Activated naive CD8-positive, alpha-beta T cell treated with anti-CD3 and anti-CD28 coated beads for 36 hours (primary cell): ENCODE data around the gene C15orf61. TPM values are rescaled to one million over a fixed set of nuclear protein-coding genes. Genes with fewer than 3 reads are reported as not detected.
A peak's percentile ranks its signal among the peaks of the same experiment; 100 is the strongest.

Source experiments
- DNase-seq: peaks from one replicate; pipeline ENCODE4 v3.0.0; 2021
- H3K27ac Mint-ChIP-seq: one replicate; pipeline ENCODE4 v1.8.0; 2022; ENCODE audit warnings: mild to moderate bottlenecking, moderate library complexity, mixed read lengths
- H3K27me3 Mint-ChIP-seq: one replicate; pipeline ENCODE4 v1.8.0; 2022; ENCODE audit warnings: mild to moderate bottlenecking, mixed read lengths
- H3K36me3 Mint-ChIP-seq: one replicate; pipeline ENCODE4 v1.8.0; 2021; ENCODE audit warnings: mild to moderate bottlenecking, mixed read lengths
- H3K4me1 Mint-ChIP-seq: one replicate; pipeline ENCODE4 v1.8.0; 2021; ENCODE audit warnings: mixed read lengths
- H3K4me3 Mint-ChIP-seq: one replicate; pipeline ENCODE4 v1.8.0; 2022; ENCODE audit warnings: mild to moderate bottlenecking, moderate library complexity, mixed read lengths
- H3K9me3 Mint-ChIP-seq: one replicate; pipeline ENCODE4 v1.8.0; 2022; ENCODE audit warnings: mixed read lengths
- total RNA-seq, 2 experiments: library from RNA; stranded (reverse); gene quantifications; one replicate each; pipeline ENCODE4 v1.2.3, GENCODE V29; 2021

Gene C15orf61
- 1 to 10 TPM; 5.2 to 6.7 TPM for total RNA-seq

DNA sequence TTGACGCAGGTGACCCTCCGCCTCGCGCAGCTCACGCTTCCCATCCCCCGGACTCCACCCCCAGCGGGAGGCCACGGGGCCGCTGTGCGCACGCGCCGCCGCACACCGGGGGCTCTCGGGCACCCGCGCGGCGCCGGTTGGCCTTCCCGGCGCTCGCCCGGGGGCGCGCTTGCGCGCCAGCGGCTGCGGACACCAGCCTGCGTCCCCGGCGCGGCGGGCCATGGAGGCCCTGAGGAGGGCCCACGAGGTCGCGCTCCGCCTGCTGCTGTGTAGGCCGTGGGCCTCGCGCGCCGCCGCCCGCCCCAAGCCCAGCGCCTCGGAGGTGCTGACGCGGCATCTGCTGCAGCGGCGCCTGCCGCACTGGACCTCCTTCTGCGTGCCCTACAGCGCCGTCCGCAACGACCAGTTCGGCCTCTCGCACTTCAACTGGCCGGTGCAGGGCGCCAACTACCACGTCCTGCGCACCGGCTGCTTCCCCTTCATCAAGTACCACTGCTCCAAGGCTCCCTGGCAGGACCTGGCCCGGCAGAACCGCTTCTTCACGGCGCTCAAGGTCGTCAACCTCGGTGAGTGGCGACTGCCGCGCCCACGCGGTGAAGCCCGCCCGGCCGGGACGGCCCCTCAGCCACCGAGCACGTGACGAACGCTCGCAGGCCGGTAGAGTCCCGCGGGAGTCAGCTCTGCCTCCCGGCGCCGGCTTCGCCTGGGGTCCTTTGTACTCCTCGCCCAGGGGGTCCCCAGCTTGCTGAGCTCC, at the start of gene C15orf61:
TSS of gene C15orf61 (plus strand) at position 103 of the 754 bp plus-strand sequence. CDS start at position 221, 118 bp downstream.
- peak; percentile 92 for DNase-seq
- H3K4me3 Mint-ChIP-seq = peak within 1 kb of the TSS; percentile 85
- no peaks in the 10 kb centered on the region for H3K9me3 Mint-ChIP-seq
- H3K27me3 Mint-ChIP-seq = no peaks in the 10 kb centered on the region
- H3K27ac Mint-ChIP-seq = peak within 1 kb of the TSS; percentile 93
- peaks cover 8% of the 10 kb centered on the region for H3K36me3 Mint-ChIP-seq
- peaks cover 19% of the 10 kb centered on the region for H3K4me1 Mint-ChIP-seq

DNA sequence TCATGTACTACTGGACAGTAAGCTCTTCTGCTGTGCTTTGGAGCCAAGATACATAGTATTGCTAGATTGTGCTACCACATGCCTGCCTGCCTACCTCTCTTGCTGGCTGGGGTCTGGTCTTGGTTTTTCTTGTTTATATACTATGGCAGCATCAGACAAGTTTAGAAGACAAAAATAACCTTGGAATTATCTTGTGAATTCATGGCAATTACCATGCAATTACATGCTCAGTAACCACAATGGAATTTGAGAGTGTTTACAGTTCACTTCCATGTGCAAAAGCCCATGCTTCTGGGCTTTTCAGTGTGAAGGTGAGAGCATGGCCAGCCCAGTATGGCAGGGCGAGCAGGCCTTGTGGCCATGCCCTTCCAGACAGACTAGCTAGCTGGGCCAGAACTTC, 48.0 kb upstream of the C15orf61 start:
- no peak for DNase-seq
- no peaks in the 10 kb centered on the region for H3K4me1 Mint-ChIP-seq

DNA sequence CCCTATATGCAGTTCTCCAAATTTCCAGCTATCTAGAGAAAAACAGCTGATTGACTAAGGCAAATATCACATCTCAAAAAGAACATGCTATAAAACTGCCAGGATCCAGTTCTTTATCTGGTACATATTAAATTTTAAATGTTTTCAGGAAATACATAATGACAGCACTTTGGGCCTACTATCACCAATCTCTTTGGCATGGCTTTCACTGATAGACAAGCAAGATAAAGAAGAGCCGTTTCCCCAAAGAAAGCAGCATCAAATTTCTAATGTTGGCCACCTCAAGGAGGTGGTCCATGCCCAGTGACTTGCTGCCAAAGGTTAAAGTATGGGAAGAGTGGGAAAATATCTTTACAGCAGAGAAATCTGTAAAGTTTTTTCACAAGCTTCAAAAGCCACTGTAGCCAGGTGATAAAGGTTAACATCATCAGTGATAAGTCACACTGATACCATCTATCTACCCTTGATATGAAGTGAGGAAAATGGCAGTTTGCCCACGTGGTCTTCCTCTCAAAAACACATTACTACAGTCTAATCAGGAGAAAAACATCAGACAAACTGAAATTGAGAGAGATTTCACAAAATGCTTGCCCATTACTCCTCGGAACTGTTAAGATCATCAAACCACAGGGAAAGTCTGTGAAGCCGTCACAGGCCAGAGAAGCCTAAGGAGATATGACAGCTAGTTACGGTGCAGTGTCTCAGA, 46.4 kb upstream of the C15orf61 start:
- Mint-ChIP-seq H3K36me3 (peaks cover 2% of the 10 kb centered on the region), H3K27me3 (peaks cover 4% of the 10 kb centered on the region), H3K4me1 (no peaks in the 10 kb centered on the region), H3K27ac (no peak overlapping the region), H3K4me3 (no peak overlapping the region), H3K9me3 (no peaks in the 10 kb centered on the region)
- no peak for DNase-seq

More for the DNA sequence above, 48.0 kb upstream of the C15orf61 start:
- no peaks in the 10 kb centered on the region for H3K36me3 Mint-ChIP-seq
- H3K9me3 Mint-ChIP-seq = no peaks in the 10 kb centered on the region
- no peak overlapping the region for H3K27ac Mint-ChIP-seq
- H3K4me3 Mint-ChIP-seq = no peak overlapping the region
- H3K27me3 Mint-ChIP-seq = no peaks in the 10 kb centered on the region

DNA sequence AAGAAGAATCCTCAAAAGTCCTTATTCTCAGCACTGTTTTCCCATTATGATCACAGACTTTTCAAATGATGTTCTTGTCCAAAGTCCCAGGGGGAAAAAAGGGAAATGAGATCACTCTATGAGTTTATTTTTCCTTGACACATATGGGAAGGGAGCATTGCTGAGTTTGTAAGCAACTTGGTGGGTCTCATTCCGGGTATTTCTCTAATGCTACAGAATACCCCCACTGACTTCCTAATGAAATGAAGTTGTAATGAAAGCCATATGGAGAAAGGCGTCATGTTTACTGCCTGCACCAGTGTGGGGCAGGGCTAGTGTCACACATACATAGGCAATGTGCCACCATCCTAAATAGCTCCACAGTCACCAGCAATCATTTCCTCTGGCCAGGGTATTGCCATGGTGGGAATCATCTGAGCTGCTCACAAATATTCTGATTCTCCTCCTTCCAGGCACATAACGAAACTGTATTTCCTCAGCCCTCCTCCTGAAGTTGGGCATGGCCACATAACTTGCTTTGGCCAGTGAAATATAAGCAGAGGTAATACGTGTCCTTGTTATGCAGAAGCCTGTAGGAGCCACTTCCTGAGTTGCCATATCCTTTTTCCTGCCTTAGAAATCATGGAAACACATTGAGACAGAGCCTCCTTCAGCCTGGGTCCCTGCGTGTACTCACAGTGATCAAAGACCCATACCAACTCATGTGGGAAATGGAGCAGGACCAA, 41.0 kb upstream of the C15orf61 start:
- H3K4me1 Mint-ChIP-seq = peaks cover 10% of the 10 kb centered on the region
- peaks cover 3% of the 10 kb centered on the region for H3K9me3 Mint-ChIP-seq
- no peak for DNase-seq
- H3K27ac Mint-ChIP-seq = no peak overlapping the region
- peaks cover 11% of the 10 kb centered on the region for H3K36me3 Mint-ChIP-seq
- peaks cover 4% of the 10 kb centered on the region for H3K27me3 Mint-ChIP-seq
- H3K4me3 Mint-ChIP-seq = no peak overlapping the region

DNA sequence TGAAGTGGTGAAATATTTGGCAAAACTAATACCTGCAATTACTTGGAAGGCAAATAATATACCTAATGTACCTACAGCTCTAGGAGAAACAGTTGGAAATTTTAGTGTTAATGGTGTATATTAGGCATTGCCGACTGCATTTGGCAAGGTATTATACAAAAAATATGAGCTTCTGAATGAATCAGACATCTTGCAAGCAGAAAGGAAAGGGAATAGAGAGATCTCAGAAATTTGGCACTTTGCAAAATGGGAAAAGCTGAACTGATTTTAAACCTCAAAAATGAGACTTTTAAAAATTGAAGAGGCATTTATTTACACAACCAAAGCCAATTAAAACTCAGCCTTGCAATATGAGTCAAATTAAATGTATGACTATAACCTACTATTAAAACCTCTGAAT, 40.2 kb upstream of the C15orf61 start:
- Mint-ChIP-seq H3K9me3 (peaks cover 3% of the 10 kb centered on the region), H3K27me3 (peaks cover 4% of the 10 kb centered on the region), H3K27ac (no peak overlapping the region), H3K36me3 (peaks cover 14% of the 10 kb centered on the region), H3K4me3 (no peak overlapping the region), H3K4me1 (peaks cover 10% of the 10 kb centered on the region)
- DNase-seq = no peak

DNA sequence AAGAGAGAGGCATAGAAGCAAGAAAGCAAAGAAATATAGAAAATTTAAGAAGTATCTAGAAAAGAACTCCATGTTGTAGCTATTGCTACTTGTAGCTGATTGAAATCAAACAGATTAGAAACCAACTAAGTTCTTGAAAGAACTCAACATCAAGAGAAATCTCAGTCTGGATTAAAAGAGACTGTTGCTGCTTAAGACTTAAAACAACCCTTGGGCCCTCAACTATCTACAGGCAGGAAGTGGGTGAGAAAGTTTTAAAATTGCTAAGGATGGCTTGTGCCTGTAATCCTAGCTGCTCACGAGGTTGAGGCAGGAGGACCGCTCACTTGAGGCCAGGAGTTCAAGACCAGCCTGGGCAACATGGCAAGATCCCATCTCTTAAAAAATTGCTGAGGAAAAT, 39.3 kb upstream of the C15orf61 start:
- Mint-ChIP-seq H3K36me3 (peaks cover 14% of the 10 kb centered on the region), H3K4me1 (peaks cover 10% of the 10 kb centered on the region), H3K27ac (no peak overlapping the region), H3K27me3 (peaks cover 4% of the 10 kb centered on the region), H3K4me3 (no peak overlapping the region), H3K9me3 (peaks cover 3% of the 10 kb centered on the region)
- DNase-seq = no peak

DNA sequence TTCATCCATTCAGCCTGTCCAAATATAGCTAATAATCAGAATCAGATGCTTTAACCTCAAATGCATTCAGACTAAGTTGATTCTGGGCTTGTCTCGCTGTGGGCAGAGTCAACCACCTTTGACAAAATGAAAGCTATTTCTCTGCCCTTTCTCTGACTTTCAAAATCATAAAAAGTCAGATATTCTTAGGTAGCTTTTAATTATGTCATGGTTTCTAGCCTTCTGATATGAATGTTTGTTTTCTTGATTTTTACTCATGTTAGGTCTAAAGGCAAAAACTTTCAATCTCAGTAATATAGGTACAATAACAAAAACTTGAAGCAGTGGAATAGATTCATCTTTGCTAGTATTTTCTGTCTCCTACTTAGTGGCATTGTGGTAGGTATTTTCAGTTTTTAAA, 25.3 kb upstream of the C15orf61 start:
- no peak for DNase-seq
- peaks cover 11% of the 10 kb centered on the region for H3K36me3 Mint-ChIP-seq
- H3K27me3 Mint-ChIP-seq = no peaks in the 10 kb centered on the region
- no peak overlapping the region for H3K4me3 Mint-ChIP-seq
- no peaks in the 10 kb centered on the region for H3K9me3 Mint-ChIP-seq
- peaks cover 5% of the 10 kb centered on the region for H3K4me1 Mint-ChIP-seq
- no peak overlapping the region for H3K27ac Mint-ChIP-seq

DNA sequence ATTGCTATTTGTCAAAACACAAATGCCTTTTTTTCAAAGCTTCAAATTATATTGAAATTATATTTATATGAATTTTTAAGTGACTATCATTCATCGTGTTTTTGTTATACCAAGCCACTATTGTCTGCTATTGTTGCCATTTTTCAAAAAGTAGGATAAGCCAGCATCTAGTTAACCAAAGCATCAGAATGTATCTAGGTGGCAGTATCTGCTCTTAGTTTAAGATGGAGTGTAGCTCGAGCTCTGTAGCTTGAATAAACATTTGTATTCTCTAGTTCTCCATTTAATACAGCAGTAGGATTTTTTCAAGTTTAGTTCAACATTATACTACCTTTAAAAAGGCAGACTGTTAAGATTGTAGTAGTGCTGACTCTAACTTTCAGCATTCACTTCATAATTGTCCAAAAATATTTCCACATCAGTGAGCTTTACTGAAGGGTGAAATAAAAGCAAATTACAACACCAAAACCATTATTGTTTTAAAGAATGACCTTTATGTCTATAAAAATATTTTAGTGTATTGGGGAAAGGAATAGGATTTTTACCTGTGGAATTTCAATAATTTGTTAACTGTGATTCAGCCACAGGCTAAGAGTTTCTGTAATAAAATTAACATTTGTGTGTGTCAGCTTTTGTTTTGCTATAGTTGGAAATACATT, 19.6 kb upstream of the C15orf61 start:
- H3K36me3 Mint-ChIP-seq = peaks cover 3% of the 10 kb centered on the region
- H3K9me3 Mint-ChIP-seq = no peaks in the 10 kb centered on the region
- DNase-seq = no peak
- no peak overlapping the region for H3K4me3 Mint-ChIP-seq
- peaks cover 5% of the 10 kb centered on the region for H3K4me1 Mint-ChIP-seq
- no peaks in the 10 kb centered on the region for H3K27me3 Mint-ChIP-seq
- H3K27ac Mint-ChIP-seq = no peak overlapping the region

DNA sequence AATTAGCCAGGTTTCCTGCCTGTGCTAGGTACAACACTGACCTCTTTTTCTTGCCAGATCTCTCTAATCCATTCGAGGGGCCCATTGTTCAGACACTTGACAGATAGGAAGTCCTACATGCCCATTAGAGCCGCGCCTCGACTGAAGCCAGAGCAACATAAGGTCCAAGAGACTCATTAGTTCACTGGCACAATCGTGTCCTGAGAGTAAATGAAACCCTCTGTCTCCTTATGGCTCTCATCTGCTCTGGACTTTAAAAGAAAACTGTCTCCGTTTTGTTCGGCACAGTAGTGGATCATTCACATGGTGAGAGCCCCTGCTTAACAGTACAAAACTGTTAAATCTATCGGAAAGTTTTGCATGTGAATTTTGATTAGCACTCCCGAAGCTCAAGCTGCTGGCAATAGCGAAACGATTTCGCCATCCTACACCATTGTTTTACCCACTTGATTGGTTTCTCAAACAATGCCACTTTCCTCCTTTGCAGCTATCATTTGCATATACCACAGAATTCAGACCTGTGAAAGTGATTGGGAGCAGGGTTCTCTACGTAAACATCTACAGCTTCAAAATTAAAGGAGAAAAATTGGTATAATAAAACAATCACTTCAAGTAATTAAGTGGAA, 19.0 kb upstream of the C15orf61 start:
- no peaks in the 10 kb centered on the region for H3K27me3 Mint-ChIP-seq
- no peak overlapping the region for H3K4me3 Mint-ChIP-seq
- H3K4me1 Mint-ChIP-seq = peaks cover 3% of the 10 kb centered on the region
- peaks cover 3% of the 10 kb centered on the region for H3K36me3 Mint-ChIP-seq
- no peak overlapping the region for H3K27ac Mint-ChIP-seq
- no peak for DNase-seq
- no peaks in the 10 kb centered on the region for H3K9me3 Mint-ChIP-seq

DNA sequence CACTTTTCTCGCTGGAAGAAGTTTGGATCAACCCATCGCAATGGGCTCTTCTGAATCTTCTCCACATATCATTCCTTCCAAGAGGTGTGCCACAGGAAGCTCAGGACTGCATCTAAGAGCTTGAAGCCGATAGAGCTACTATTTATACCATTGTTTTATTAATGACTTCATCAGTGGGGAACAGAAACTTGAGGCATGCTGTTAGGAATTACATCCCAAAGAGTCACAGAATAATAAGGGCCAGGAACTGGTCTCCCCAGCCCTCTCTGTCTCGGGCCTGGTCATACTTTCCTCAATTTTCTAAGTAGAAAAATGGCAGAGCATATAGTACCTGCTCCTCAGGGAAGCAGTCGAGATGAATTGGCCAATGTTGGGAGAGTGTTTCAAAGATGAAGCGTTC, 16.9 kb upstream of the C15orf61 start:
- Mint-ChIP-seq H3K27me3 (no peaks in the 10 kb centered on the region), H3K36me3 (peaks cover 3% of the 10 kb centered on the region), H3K4me3 (no peak overlapping the region), H3K9me3 (no peaks in the 10 kb centered on the region), H3K27ac (no peak overlapping the region), H3K4me1 (peaks cover 3% of the 10 kb centered on the region)
- no peak for DNase-seq

DNA sequence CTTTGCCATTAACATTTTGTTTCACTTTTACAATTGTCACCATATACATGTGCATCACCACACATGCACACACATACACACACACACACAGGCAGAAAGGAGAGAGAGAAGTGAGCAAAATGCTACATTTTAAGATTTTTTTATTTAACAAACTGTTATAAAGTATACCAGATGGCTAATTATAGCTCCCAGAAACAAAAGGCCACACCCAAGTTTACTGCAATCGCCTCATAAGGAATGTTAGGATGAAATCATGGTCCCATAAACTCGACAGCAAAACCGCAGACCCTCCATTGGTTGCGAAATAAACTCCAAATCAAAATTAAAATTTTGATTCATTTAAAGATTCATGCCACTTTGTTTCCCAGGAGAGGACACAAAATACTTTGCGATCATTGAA, 16.1 kb upstream of the C15orf61 start:
- Mint-ChIP-seq H3K4me1 (peaks cover 3% of the 10 kb centered on the region), H3K36me3 (peaks cover 4% of the 10 kb centered on the region), H3K9me3 (no peaks in the 10 kb centered on the region), H3K4me3 (no peak overlapping the region), H3K27me3 (no peaks in the 10 kb centered on the region), H3K27ac (no peak overlapping the region)
- no peak for DNase-seq

DNA sequence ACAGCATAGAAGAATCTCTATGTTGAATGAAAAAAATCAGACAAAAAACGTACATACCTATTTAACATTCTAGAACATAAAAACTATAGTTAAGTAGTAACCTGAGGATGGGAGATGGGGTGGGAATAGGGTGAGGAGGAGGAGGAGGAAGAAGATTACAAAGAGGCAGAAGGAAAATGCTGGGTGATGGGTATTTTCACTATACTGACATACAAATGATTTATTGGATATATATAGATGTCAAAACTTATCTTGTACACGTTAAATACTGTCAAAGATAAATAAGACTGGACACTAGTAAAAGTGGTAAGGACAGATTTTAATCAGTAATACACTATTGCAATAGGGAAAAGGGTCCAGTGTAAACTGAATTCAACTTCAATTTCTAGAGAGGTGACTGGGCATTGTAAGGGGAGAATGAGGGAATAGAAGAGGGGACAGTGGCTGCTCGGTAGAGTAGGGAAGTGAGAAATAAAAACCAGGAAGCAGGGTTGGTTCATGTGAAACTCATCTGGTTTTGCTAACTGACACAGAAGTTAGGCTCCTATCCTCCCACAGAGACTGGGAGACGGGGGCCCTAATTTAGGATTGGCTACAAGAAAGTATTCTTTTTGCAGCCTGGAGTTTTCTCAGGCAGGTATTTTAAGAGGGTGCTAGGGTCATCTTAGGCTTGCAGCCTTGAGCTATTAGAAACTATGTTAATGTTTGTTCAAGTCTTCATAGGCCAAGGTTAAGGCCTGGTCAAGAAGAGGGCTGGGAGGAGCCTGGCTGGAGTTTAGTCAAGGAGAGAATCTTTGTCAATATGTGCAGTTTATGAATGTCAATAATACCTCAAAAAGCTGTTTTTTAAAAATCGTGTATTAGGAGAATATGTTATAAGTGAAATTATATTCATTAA, 15.0 kb upstream of the C15orf61 start:
- H3K27ac Mint-ChIP-seq = no peak overlapping the region

DNA sequence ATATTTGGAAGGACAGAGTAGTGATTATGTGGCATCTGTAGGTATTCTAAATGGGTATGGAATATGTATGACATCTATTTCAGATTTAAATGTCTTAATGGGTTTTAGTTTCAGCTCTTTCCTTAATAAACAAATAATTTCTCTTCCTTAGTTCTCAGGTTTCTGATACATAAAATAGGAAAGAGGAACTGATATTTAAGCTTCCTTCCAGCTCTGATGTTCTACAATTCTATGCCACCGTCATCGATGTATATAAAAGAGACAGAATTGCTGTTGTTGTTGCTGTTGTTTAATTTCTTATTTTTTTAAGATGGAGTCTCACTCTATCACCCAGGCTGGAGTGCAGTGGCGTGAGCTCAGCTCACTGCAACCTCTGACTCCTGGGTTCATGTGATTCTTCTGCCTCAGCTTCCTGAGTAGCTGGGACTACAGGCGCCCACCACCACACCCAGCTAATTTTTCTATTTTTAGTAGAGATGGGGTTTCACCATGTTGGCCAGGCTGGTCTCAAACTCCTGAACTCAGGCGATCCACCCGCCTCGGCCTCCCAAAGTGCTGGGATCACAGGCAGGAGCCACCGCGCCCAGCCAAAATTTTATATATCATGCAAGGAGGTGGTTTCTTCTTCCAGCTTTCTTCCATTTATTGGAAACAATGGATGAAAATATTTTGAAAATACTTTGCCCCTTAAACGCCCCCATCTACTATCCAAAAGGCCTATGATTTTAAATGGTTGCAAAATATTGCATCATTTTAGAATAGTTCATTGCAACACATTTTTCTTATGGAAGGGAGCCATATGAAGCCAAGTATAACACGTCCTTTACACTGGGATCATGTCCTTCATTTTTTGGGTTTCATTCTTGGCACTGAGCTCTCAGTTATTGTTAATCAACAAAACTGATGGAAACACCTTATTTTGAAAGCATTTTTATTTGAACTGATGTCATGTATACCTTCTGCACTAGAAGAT, 13.9 kb upstream of the C15orf61 start:
- no peaks in the 10 kb centered on the region for H3K9me3 Mint-ChIP-seq
- DNase-seq = no peak
- H3K27ac Mint-ChIP-seq = no peak overlapping the region
- no peak overlapping the region for H3K4me3 Mint-ChIP-seq
- H3K36me3 Mint-ChIP-seq = peaks cover 8% of the 10 kb centered on the region
- no peaks in the 10 kb centered on the region for H3K27me3 Mint-ChIP-seq
- peaks cover 8% of the 10 kb centered on the region for H3K4me1 Mint-ChIP-seq

More for the DNA sequence above, 15.0 kb upstream of the C15orf61 start:
- no peak for DNase-seq
- H3K4me1 Mint-ChIP-seq = peaks cover 3% of the 10 kb centered on the region
- H3K4me3 Mint-ChIP-seq = no peak overlapping the region
- H3K27me3 Mint-ChIP-seq = no peaks in the 10 kb centered on the region
- no peaks in the 10 kb centered on the region for H3K9me3 Mint-ChIP-seq
- H3K36me3 Mint-ChIP-seq = peaks cover 4% of the 10 kb centered on the region
